Stomach (tissue), 9 donors: ENCODE measurements around the gene PPP2R5B. TPM values are rescaled to one million over a fixed set of nuclear protein-coding genes. Genes with fewer than 3 reads are reported as not detected.

ENCODE experiments used
- DNase-seq, 2 donors: peaks; one replicate each; pipeline versions ENCODE4 v3.0.0 to v3.0.0-alpha.2; 2013 to 2019
- H3K27ac ChIP-seq, 5 donors: fragments of 200-600 bp in 4 of 5; sonication (generic) in 4 of 5; one replicate each; pipeline ENCODE4 v1.5.1; 2013 to 2019; ENCODE audit warnings: mild to moderate bottlenecking in 1 of 5, moderate library complexity in 1 of 5
- H3K27me3 ChIP-seq, 3 donors: fragments of 200-600 bp; sonication (generic); one replicate each; pipeline ENCODE4 v1.5.1; 2017 to 2019; ENCODE audit warnings: mixed run types in 1 of 3
- H3K36me3 ChIP-seq, 4 donors: fragments of 200-600 bp; sonication (generic); 1 replicate in 3 of 4; 2 replicates in 1 of 4; pipeline ENCODE4 v1.5.1; 2016 to 2019
- H3K4me1 ChIP-seq, 4 donors: fragments of 200-600 bp; sonication (generic); one replicate each; pipeline ENCODE4 v1.5.1; 2016 to 2019
- H3K4me3 ChIP-seq, 4 donors: fragments of 200-600 bp; sonication (generic) in 3 of 4; one replicate each; pipeline ENCODE4 v1.5.1; 2016 to 2019; ENCODE audit warnings: mild to moderate bottlenecking in 1 of 4
- H3K9me3 ChIP-seq, 4 donors: fragments of 200-600 bp; sonication (generic); one replicate each; pipeline ENCODE4 v1.5.1; 2016 to 2019
- CTCF ChIP-seq, 7 experiments: fragments of 450-650 bp in 4 of 7; fragments of 200-600 bp in 3 of 7; sonication (generic) in 3 of 7; IDR thresholded peaks; one replicate each; pipeline ENCODE4 v1.5.1; 2016 to 2019; ENCODE audit warnings: antibody characterized with exemption in 7 of 7, control low read depth in 2 of 7, mild to moderate bottlenecking in 1 of 7
- EP300 ChIP-seq: sonication (generic); formaldehyde crosslinking; IDR thresholded peaks from one replicate; pipeline ENCODE4 v1.6.1; 2017; ENCODE audit warnings: antibody characterized with exemption
- POLR2A ChIP-seq, 4 donors: fragments of 450-650 bp; IDR thresholded peaks; one replicate each; pipeline ENCODE4 v1.6.1; 2016; ENCODE audit warnings: antibody characterized with exemption in 4 of 4, control low read depth in 2 of 4, mild to moderate bottlenecking in 1 of 4, moderate library complexity in 1 of 4
- POLR2AphosphoS5 ChIP-seq, 3 donors: sonication (generic); formaldehyde crosslinking; IDR thresholded peaks; one replicate each; pipeline ENCODE4 v1.6.1; 2016; ENCODE audit warnings: antibody characterized with exemption in 3 of 3
- WGBS, 5 donors: extraction: QIAGEN DNeasy Blood & Tissue Kit in 3 of 5; methylation state at CpG; one replicate each; pipeline versions ENCODE4 v1.1.5 to v1.1.7; 2013 to 2018; 5-methylcytosine and 5-hydroxymethylcytosine counted together
- intact Hi-C: fragments of 100-400 bp; cut with DNase I; formaldehyde crosslinking; loops from one replicate; pipeline ENCODE4 v1.15.1; 2023; ENCODE audit warnings: low total_unique reads
- polyA plus RNA-seq, 3 donors: library from polyadenylated mRNA; stranded (reverse); fragments of 200-250 nt; gene quantifications; one replicate each; pipeline ENCODE4 v1.2.3, GENCODE V29; 2013
- total RNA-seq, 5 donors: library from RNA; depleted of rRNA; stranded (reverse); fragments of >200 nt; gene quantifications; one replicate each; pipeline versions ENCODE4 v1.1.0 to v1.2.3, GENCODE V29; 2014 to 2016
- donor health status: healthy with polysubstance abuse.
- donor health status: Bipolar disorder and iron deficiency.
- donor health status: healthy.

The PPP2R5B gene
- total and polyA plus RNA-seq, 8 donors: 6.6 to 75.6 (median 13.2) TPM

- no peak for DNase-seq
Observed at GRCh38 chr11:64954201-64954600, 29.7 kb downstream of the PPP2R5B start.

GRCh38 chr11:64959498-64959897 is 35.0 kb downstream of the PPP2R5B start:
- no peak overlapping the region for H3K27ac ChIP-seq
- 50 to 71% (median 67%) methylated on average over 3 of the region's 3 CpGs for WGBS, 5 donors
- TF ChIP-seq CTCF (IDR thresholded peaks at IDR 0.05) (no peak), EP300 (no peak), POLR2AphosphoS5 (IDR thresholded peaks at IDR 0.05) (no peak), POLR2A (IDR thresholded peaks at IDR 0.05) (no peak)

More at GRCh38 chr11:64954201-64954600, 29.7 kb downstream of the PPP2R5B start:
- H3K4me1 ChIP-seq: no peaks in the 10 kb centered on the region
- no peaks in the 10 kb centered on the region for H3K9me3 ChIP-seq
- WGBS, 5 donors: 44 to 55% (median 50%) methylated on average over 5 of the region's 5 CpGs
- no peaks in the 10 kb centered on the region for H3K36me3 ChIP-seq
- no peak overlapping the region for H3K4me3 ChIP-seq
- peaks cover 0 to 6% (median 0%) of the 10 kb centered on the region in 3 donors for H3K27me3 ChIP-seq
- H3K27ac ChIP-seq: no peak overlapping the region
- intact Hi-C loops: no loop called here
- no peak for TF ChIP-seq CTCF (IDR thresholded peaks at IDR 0.05)
- no peak for TF ChIP-seq EP300
- TF ChIP-seq POLR2AphosphoS5 (IDR thresholded peaks at IDR 0.05): no peak
- TF ChIP-seq POLR2A (IDR thresholded peaks at IDR 0.05): no peak

GRCh38 chr11:64960719-64961118 is 36.2 kb downstream of the PPP2R5B start:
- intact Hi-C loops: no loop called here
- no peaks in the 10 kb centered on the region for H3K27me3 ChIP-seq
- TF ChIP-seq EP300 (no peak), CTCF (IDR thresholded peaks at IDR 0.05) (no peak), POLR2A (IDR thresholded peaks at IDR 0.05) (no peak), POLR2AphosphoS5 (IDR thresholded peaks at IDR 0.05) (no peak)
- H3K27ac ChIP-seq: no peak overlapping the region
- DNase-seq: no peak
- no peaks in the 10 kb centered on the region for H3K9me3 ChIP-seq
- no peak overlapping the region for H3K4me3 ChIP-seq
- H3K36me3 ChIP-seq: no peaks in the 10 kb centered on the region
- H3K4me1 ChIP-seq: no peaks in the 10 kb centered on the region
- WGBS, 5 donors: 50 to 66% (median 64%) methylated on average over 4 of the region's 4 CpGs

More at GRCh38 chr11:64959498-64959897, 35.0 kb downstream of the PPP2R5B start:
- no peaks in the 10 kb centered on the region for H3K4me1 ChIP-seq
- intact Hi-C loops: no loop called here
- H3K4me3 ChIP-seq: no peak overlapping the region
- no peaks in the 10 kb centered on the region for H3K36me3 ChIP-seq
- DNase-seq: no peak
- no peaks in the 10 kb centered on the region for H3K9me3 ChIP-seq
- no peaks in the 10 kb centered on the region for H3K27me3 ChIP-seq

GRCh38 chr11:64963072-64963631 is 38.7 kb downstream of the PPP2R5B start:
- H3K36me3 ChIP-seq: no peaks in the 10 kb centered on the region
- intact Hi-C loops: no loop called here
- WGBS, 5 donors: 71 to 80% (median 77%) methylated on average over 5 of the region's 5 CpGs
- no peaks in the 10 kb centered on the region for H3K4me1 ChIP-seq
- no peak overlapping the region for H3K4me3 ChIP-seq
- DNase-seq: no peak
- TF ChIP-seq CTCF (IDR thresholded peaks at IDR 0.05) (no peak), POLR2A (IDR thresholded peaks at IDR 0.05) (no peak), EP300 (no peak), POLR2AphosphoS5 (IDR thresholded peaks at IDR 0.05) (no peak)
- H3K27ac ChIP-seq: no peak overlapping the region
- no peaks in the 10 kb centered on the region for H3K9me3 ChIP-seq
- no peaks in the 10 kb centered on the region for H3K27me3 ChIP-seq
